K562 (cell line): Measurements from ENCODE around the gene GAB1. TPM values are rescaled to one million over a fixed set of nuclear protein-coding genes. Genes with fewer than 3 reads are reported as not detected.

Source experiments
- ATAC-seq: fragments of 200-7000 bp; cut with Tn5 transposase; 3 replicates; pipeline ENCODE4 v1.9.1; 2020; ENCODE audit warnings: moderate library complexity
- BruUV-seq: library from RNA; stranded (reverse); fragments of 400-500 nt; replicated peaks from 2 replicates; lab custom pipeline; 2021; lab: Mats Ljungman, UMichigan
- CTCF ChIA-PET: fragments of 300-600 bp; formaldehyde crosslinking; extraction: SDS; loops from one replicate; lab custom pipeline; 2021; ENCODE audit warnings: low intra/inter-chr PET ratio; lab: Yijun Ruan, JAX
- POLR2A ChIA-PET: fragments of 300-600, 350-650 bp; sonication (Branson Sonifier 250); formaldehyde crosslinking; extraction: SDS; loops from one replicate; lab custom pipeline; 2021; ENCODE audit warnings: antibody characterized with exemption, inconsistent platforms; lab: Yijun Ruan, JAX
- DNase-seq, 4 experiments: peaks; one replicate each; pipeline versions ENCODE4 v3.0.0 to v3.0.0-alpha.2; 2011 to 2018; ENCODE audit warnings: low spot score in 3 of 4, mixed read lengths in 3 of 4; ENCODE audit errors: extremely low read depth in 1 of 4
- FAIRE-seq: peaks from 2 replicates; lab custom pipeline; 2011; peaks lifted over from hg19 to GRCh38; lab: Jason Lieb, UNC
- H2AFZ ChIP-seq: 2 replicates; pipeline ENCODE4 v1.6.0; 2011; ENCODE audit warnings: low read depth, low read length, control low read depth, inconsistent platforms
- H3K27ac ChIP-seq: fragments of 200-600 bp; 3 replicates; pipeline ENCODE4 v1.8.0; 2011; ENCODE audit warnings: low read depth, mild to moderate bottlenecking, control low read depth, inconsistent platforms, low read length, moderate library complexity, mixed read lengths; ENCODE audit errors: extremely low read depth
- H3K27me3 ChIP-seq, 2 experiments: fragments of 300-600 bp in 1 of 2; 2 replicates in 1 of 2; 3 replicates in 1 of 2; pipeline versions ENCODE4 v1.6.0 to v1.8.0; 2011; ENCODE audit warnings: inconsistent platforms in 2 of 2, low read length in 2 of 2, mild to moderate bottlenecking in 1 of 2, mixed read lengths in 1 of 2, moderate library complexity in 1 of 2; ENCODE audit not compliant: control insufficient read depth in 2 of 2, insufficient read depth in 2 of 2
- H3K36me3 ChIP-seq: fragments of 300-600 bp; 3 replicates; pipeline ENCODE4 v1.8.0; 2011; ENCODE audit warnings: mild to moderate bottlenecking, low read length, inconsistent platforms; ENCODE audit not compliant: control insufficient read depth, insufficient read depth
- H3K4me1 ChIP-seq, 2 experiments: fragments of 200-600 bp in 1 of 2; replicated peaks in 1 of 2; 2 replicates in 1 of 2; 3 replicates in 1 of 2; pipeline versions ENCODE4 v1.5.1 to v1.8.0; 2011; ENCODE audit warnings: inconsistent platforms in 2 of 2, low read length in 2 of 2, mild to moderate bottlenecking in 1 of 2, mixed read lengths in 1 of 2, moderate library complexity in 1 of 2; ENCODE audit not compliant: control insufficient read depth in 2 of 2, insufficient read depth in 2 of 2
- H3K4me2 ChIP-seq: 2 replicates; pipeline ENCODE4 v1.6.1; 2011; ENCODE audit warnings: low read length, control low read depth, inconsistent platforms, mixed read lengths; ENCODE audit not compliant: insufficient read depth
- H3K4me3 ChIP-seq: fragments of 200-600 bp; sonication (generic), shearing (Covaris generic); 2 replicates; pipeline ENCODE4 v1.5.1; 2016; ENCODE audit warnings: control low read depth, inconsistent platforms
- H3K79me2 ChIP-seq: fragments of 200-600 bp; 3 replicates; pipeline ENCODE4 v1.8.0; 2011; ENCODE audit warnings: low read length, inconsistent platforms; ENCODE audit not compliant: control insufficient read depth, insufficient read depth
- H3K9ac ChIP-seq, 2 experiments: 2 replicates each; pipeline versions ENCODE4 v1.6.0 to v1.6.1; 2011; ENCODE audit warnings: low read depth in 2 of 2, low read length in 2 of 2, control low read depth in 1 of 2, inconsistent platforms in 1 of 2, mild to moderate bottlenecking in 1 of 2, mixed read lengths in 1 of 2; ENCODE audit not compliant: insufficient read depth in 1 of 2
- H3K9me1 ChIP-seq: one replicate; pipeline ENCODE4 v1.6.0; 2011; ENCODE audit warnings: inconsistent platforms, mild to moderate bottlenecking, low read length, moderate library complexity; ENCODE audit not compliant: control insufficient read depth, insufficient read depth
- H3K9me3 ChIP-seq: replicated peaks from 2 replicates; pipeline ENCODE4 v1.5.1; 2011; ENCODE audit warnings: low read depth, low read length, inconsistent platforms; ENCODE audit not compliant: control insufficient read depth, insufficient read depth
- H4K20me1 ChIP-seq: replicated peaks from 2 replicates; pipeline ENCODE4 v1.6.1; 2011; ENCODE audit warnings: low read length, inconsistent platforms, mixed read lengths; ENCODE audit not compliant: control insufficient read depth, insufficient read depth
- ARID2 ChIP-seq: fragments of 450-650 bp; IDR thresholded peaks from 2 replicates; pipeline ENCODE4 v1.6.1; 2017; ENCODE audit warnings: antibody characterized with exemption, mild to moderate bottlenecking
- HMGN3 ChIP-seq: IDR thresholded peaks from 2 replicates; pipeline ENCODE4 v1.6.1; 2011; ENCODE audit warnings: borderline replicate concordance, low read depth, mild to moderate bottlenecking, mixed read lengths, low read length; ENCODE audit not compliant: insufficient read length; ENCODE audit errors: extremely low read depth
- JUNB ChIP-seq: fragments of 450-650 bp; formaldehyde crosslinking; conservative IDR thresholded peaks from 2 replicates; pipeline ENCODE4 v1.4.0; 2020; ENCODE audit warnings: mild to moderate bottlenecking
- RBM25 ChIP-seq: fragments of 200-400 bp; formaldehyde crosslinking; IDR thresholded peaks from 2 replicates; pipeline ENCODE4 v1.6.1; 2018; ENCODE audit warnings: low read length, low read depth, moderate library complexity; ENCODE audit not compliant: severe bottlenecking
- RHOXF2B ChIP-seq: fragments of 250-450 bp; sonication (Bioruptor Pico); conservative IDR thresholded peaks from 2 replicates; pipeline ENCODE4 v1.5.1; 2021
- ZC3H8 ChIP-seq: fragments of 450-650 bp; IDR thresholded peaks from 2 replicates; pipeline ENCODE4 v1.6.1; 2017
- ZNF253 ChIP-seq: fragments of 250-450 bp; sonication (Bioruptor Pico); conservative IDR thresholded peaks from 2 replicates; pipeline ENCODE4 v1.6.1; 2021; ENCODE audit warnings: mild to moderate bottlenecking
- ZNF764 ChIP-seq: fragments of 250-450 bp; sonication (Bioruptor Pico); IDR thresholded peaks from 2 replicates; pipeline ENCODE4 v1.4.0; 2020; ENCODE audit warnings: low read depth, mild to moderate bottlenecking, moderate library complexity
- WGBS: fragments of 100-300 bp; shearing (Covaris generic); methylation state at CpG from one replicate; pipeline ENCODE4 v1.1.6; 2016; ENCODE audit warnings: low coverage, mixed read lengths; ENCODE audit not compliant: insufficient coverage; ENCODE audit errors: missing lambda C conversion rate; 5-methylcytosine and 5-hydroxymethylcytosine counted together
- in situ Hi-C: fragments of 300-500 bp; cut with MboI; formaldehyde crosslinking; loops from 4 replicates; pipeline ENCODE4 v1.15.0; 2018; ENCODE audit warnings: inconsistent platforms, mixed read lengths
- intact Hi-C: fragments of 100-400 bp; cut with micrococcal nuclease; formaldehyde crosslinking; loops from 2 replicates; pipeline ENCODE4 v1.14.2; 2022
- polyA plus RNA-seq, 8 experiments: library from polyadenylated mRNA; depleted of rRNA in 4 of 8; stranded (reverse) in 5 of 8; unstranded in 3 of 8; fragments of >200 nt; fragmentation: Nextera tagmentation in 2 of 8; fragmentation: Illumina TruSeq in 1 of 8; extraction: Ambion mirVana in 2 of 8; extraction: Trizol in 1 of 8; gene quantifications; 2 replicates each; pipeline versions ENCODE4 v1.2.1 to v1.2.3, GENCODE V29; 2011 to 2014; ENCODE audit warnings: inconsistent platforms in 1 of 8, missing spikeins in 1 of 8
- total RNA-seq, 7 experiments: library from RNA; depleted of rRNA in 6 of 7; stranded (reverse); fragments of >200 nt in 6 of 7; fragmentation: Illumina TruSeq in 2 of 7; extraction: Trizol in 2 of 7; gene quantifications; 2 replicates each; pipeline versions ENCODE4 v1.2.1 to v1.2.3, GENCODE V29; 2011 to 2021; ENCODE audit warnings: low replicate concordance in 1 of 7
- TF ChIP-seq, protein P1 (sequence below): fragments of 250-450 bp; sonication (Bioruptor Pico); IDR thresholded peaks from 2 replicates; pipeline ENCODE4 v1.4.0; 2020; ENCODE audit warnings: mild to moderate bottlenecking
- TF ChIP-seq, protein P2 (sequence below): sonication (generic); formaldehyde crosslinking; IDR thresholded peaks from 2 replicates; pipeline ENCODE4 v1.9.0; 2022; ENCODE audit warnings: mild to moderate bottlenecking, missing genetic modification reagents
- TF ChIP-seq, protein P3 (sequence below): sonication (generic); formaldehyde crosslinking; IDR thresholded peaks from 2 replicates; pipeline ENCODE4 v1.4.0; 2020; ENCODE audit warnings: mild to moderate bottlenecking, missing genetic modification reagents
- TF ChIP-seq, protein P4 (sequence below): fragments of 150-350 bp; IDR thresholded peaks from 2 replicates; pipeline ENCODE4 v1.6.1; 2014; ENCODE audit warnings: low read depth, mild to moderate bottlenecking, low read length, borderline replicate concordance
- TF ChIP-seq, protein P5 (sequence below): fragments of 250-450 bp; sonication (Bioruptor Pico); IDR thresholded peaks from 2 replicates; pipeline ENCODE4 v1.8.0; 2021; ENCODE audit warnings: borderline replicate concordance, mild to moderate bottlenecking, moderate library complexity; ENCODE audit not compliant: poor library complexity, severe bottlenecking

GAB1 gene
- total and polyA plus RNA-seq, 9 of the 15 experiments (the other 6 are each of a cell fraction or from before 2014, with no cell fraction given), result 1.3 to 14.6 (median 7.5) TPM

DNA sequence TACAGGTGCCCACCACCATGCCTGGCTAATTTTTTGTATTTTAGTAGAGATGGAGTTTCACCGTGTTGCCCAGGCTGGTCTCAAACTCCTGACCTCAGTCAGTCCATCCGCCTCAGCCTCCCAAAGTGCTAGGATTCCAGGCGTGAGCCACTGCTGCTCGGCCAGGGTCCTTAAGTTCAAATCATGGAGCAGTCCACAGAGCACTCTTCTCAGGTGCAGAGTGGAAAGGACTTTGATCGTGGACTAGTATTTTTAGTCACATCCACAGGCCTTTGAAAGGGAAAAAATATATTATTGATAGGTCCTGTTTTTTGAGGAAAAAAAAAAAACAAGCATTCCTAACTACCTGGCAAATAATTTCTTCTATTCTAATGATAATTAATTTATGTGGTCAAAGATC, 31.2 kb downstream of the GAB1 start (continued):
- TF ChIP-seq, protein P1, sequence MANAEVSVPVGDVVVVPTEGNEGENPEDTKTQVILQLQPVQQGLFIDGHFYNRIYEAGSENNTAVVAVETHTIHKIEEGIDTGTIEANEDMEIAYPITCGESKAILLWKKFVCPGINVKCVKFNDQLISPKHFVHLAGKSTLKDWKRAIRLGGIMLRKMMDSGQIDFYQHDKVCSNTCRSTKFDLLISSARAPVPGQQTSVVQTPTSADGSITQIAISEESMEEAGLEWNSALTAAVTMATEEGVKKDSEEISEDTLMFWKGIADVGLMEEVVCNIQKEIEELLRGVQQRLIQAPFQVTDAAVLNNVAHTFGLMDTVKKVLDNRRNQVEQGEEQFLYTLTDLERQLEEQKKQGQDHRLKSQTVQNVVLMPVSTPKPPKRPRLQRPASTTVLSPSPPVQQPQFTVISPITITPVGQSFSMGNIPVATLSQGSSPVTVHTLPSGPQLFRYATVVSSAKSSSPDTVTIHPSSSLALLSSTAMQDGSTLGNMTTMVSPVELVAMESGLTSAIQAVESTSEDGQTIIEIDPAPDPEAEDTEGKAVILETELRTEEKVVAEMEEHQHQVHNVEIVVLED (CRISPR knock-in tag), result no peak
- TF ChIP-seq HMGN3, result no peak
- TF ChIP-seq, protein P2, sequence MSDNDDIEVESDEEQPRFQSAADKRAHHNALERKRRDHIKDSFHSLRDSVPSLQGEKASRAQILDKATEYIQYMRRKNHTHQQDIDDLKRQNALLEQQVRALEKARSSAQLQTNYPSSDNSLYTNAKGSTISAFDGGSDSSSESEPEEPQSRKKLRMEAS (CRISPR knock-in tag), result no peak
- TF ChIP-seq, protein P3, sequence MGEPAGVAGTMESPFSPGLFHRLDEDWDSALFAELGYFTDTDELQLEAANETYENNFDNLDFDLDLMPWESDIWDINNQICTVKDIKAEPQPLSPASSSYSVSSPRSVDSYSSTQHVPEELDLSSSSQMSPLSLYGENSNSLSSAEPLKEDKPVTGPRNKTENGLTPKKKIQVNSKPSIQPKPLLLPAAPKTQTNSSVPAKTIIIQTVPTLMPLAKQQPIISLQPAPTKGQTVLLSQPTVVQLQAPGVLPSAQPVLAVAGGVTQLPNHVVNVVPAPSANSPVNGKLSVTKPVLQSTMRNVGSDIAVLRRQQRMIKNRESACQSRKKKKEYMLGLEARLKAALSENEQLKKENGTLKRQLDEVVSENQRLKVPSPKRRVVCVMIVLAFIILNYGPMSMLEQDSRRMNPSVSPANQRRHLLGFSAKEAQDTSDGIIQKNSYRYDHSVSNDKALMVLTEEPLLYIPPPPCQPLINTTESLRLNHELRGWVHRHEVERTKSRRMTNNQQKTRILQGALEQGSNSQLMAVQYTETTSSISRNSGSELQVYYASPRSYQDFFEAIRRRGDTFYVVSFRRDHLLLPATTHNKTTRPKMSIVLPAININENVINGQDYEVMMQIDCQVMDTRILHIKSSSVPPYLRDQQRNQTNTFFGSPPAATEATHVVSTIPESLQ (CRISPR knock-in tag), result no peak

DNA sequence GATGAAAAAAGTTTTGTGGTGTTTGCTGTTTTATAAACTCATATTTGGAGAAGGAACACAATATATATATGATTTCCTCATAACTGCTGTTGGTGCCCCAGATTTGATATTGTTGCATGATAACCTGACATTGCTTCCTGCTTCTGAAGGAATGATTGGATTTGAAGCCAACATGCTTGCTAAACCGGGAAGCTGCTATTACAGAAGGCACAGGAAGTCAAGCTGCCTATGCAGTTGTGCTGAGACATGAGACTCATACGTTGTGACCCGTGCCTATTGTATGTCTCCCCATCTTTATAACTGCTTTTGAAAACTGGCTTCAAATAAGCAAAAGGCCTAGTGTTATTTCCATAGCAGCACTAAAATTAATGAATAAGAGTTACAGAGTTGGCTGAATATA, 32.9 kb downstream of the GAB1 start:
- Histone ChIP-seq H4K20me1 (0 out of 2 replicates have a peak, but pooled peaks cover 1% of the 10 kb centered on the region), H3K9ac (no peak overlapping the region), H3K9me3 (no peaks in the 10 kb centered on the region), H3K27me3 (no peaks in the 10 kb centered on the region), H3K4me3 (no peak overlapping the region), H3K4me1 (peaks cover 0 to 3% of the 10 kb centered on the region in 2 experiments; a peak in 3 of 5 replicates), H3K79me2 (peaks cover 57% of the 10 kb centered on the region), H2AFZ (no peak overlapping the region), H3K36me3 (no peaks in the 10 kb centered on the region; the same call in 2 of the 3 replicates), H3K9me1 (no peaks in the 10 kb centered on the region), H3K27ac (no peak overlapping the region), H3K4me2 (no peak overlapping the region)
- BruUV-seq, result no TSS peak
- ChIA-PET POLR2A (no interaction called here), CTCF (no interaction called here)
- ATAC-seq (no peak), FAIRE-seq (no peak), DNase-seq (no peak)
- 72% methylated on average over 3 of the region's 3 CpGs for WGBS
- intact Hi-C loops (no loop called here), in situ Hi-C loops (no loop called here)
- TF ChIP-seq, protein P4, sequence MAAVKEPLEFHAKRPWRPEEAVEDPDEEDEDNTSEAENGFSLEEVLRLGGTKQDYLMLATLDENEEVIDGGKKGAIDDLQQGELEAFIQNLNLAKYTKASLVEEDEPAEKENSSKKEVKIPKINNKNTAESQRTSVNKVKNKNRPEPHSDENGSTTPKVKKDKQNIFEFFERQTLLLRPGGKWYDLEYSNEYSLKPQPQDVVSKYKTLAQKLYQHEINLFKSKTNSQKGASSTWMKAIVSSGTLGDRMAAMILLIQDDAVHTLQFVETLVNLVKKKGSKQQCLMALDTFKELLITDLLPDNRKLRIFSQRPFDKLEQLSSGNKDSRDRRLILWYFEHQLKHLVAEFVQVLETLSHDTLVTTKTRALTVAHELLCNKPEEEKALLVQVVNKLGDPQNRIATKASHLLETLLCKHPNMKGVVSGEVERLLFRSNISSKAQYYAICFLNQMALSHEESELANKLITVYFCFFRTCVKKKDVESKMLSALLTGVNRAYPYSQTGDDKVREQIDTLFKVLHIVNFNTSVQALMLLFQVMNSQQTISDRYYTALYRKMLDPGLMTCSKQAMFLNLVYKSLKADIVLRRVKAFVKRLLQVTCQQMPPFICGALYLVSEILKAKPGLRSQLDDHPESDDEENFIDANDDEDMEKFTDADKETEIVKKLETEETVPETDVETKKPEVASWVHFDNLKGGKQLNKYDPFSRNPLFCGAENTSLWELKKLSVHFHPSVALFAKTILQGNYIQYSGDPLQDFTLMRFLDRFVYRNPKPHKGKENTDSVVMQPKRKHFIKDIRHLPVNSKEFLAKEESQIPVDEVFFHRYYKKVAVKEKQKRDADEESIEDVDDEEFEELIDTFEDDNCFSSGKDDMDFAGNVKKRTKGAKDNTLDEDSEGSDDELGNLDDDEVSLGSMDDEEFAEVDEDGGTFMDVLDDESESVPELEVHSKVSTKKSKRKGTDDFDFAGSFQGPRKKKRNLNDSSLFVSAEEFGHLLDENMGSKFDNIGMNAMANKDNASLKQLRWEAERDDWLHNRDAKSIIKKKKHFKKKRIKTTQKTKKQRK, result no peak
- TF ChIP-seq RHOXF2B (CRISPR knock-in tag) (no peak), JUNB (CRISPR knock-in tag) (no peak), RBM25 (no peak), ZNF764 (CRISPR knock-in tag) (no peak), ARID2 (no peak), ZNF253 (CRISPR knock-in tag) (no peak), ZC3H8 (no peak)
- TF ChIP-seq, protein P5, sequence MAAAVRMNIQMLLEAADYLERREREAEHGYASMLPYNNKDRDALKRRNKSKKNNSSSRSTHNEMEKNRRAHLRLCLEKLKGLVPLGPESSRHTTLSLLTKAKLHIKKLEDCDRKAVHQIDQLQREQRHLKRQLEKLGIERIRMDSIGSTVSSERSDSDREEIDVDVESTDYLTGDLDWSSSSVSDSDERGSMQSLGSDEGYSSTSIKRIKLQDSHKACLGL (CRISPR knock-in tag), result no peak
